Activated CD4-positive, alpha-beta T cell treated with anti-CD3 and anti-CD28 coated beads, Interleukin-2, amount 10 ng/mL, durations not matched to agents 24 days and 14 days (primary cell): ENCODE data around the gene TMEM40. TPM values are rescaled to one million over a fixed set of nuclear protein-coding genes. Genes with fewer than 3 reads are reported as not detected.
"Not testable (repeated sequence)": the region's sequence is repeated elsewhere in the genome, so short reads cannot be mapped to it uniquely, and the experiment has no call there.

Experiments used
- DNase-seq: peaks from one replicate; pipeline ENCODE4 v3.0.0; 2022
- H3K27ac Mint-ChIP-seq: one replicate; pipeline ENCODE4 v1.8.0; 2022; ENCODE audit warnings: mild to moderate bottlenecking, mixed read lengths
- H3K27me3 Mint-ChIP-seq: one replicate; pipeline ENCODE4 v1.8.0; 2022; ENCODE audit warnings: mixed read lengths
- H3K36me3 Mint-ChIP-seq: one replicate; pipeline ENCODE4 v1.8.0; 2022; ENCODE audit warnings: low read depth, mild to moderate bottlenecking, mixed read lengths
- H3K4me1 Mint-ChIP-seq: one replicate; pipeline ENCODE4 v1.8.0; 2021; ENCODE audit warnings: mixed read lengths
- H3K4me3 Mint-ChIP-seq: one replicate; pipeline ENCODE4 v1.8.0; 2022; ENCODE audit warnings: mild to moderate bottlenecking, moderate library complexity, mixed read lengths
- H3K9me3 Mint-ChIP-seq: one replicate; pipeline ENCODE4 v1.8.0; 2021; ENCODE audit warnings: mixed read lengths
- intact Hi-C: fragments of 100-400 bp; cut with micrococcal nuclease; formaldehyde crosslinking; loops from one replicate; pipeline ENCODE4 v1.15.1; 2023
- total RNA-seq: library from RNA; stranded (reverse); gene quantifications from 2 replicates; pipeline ENCODE4 v1.2.3, GENCODE V29; 2022

Gene TMEM40
- total RNA-seq, 1 donor from 2014 or later = not detected

GRCh38 chr3:12729051-12729651 lies 29.9 kb downstream of the TMEM40 start:
- peaks cover 6% of the 10 kb centered on the region for H3K27me3 Mint-ChIP-seq

GRCh38 chr3:12727937-12728336 lies 31.1 kb downstream of the TMEM40 start:
- no peaks in the 10 kb centered on the region for H3K4me1 Mint-ChIP-seq
- H3K27ac Mint-ChIP-seq = no peak overlapping the region
- intact Hi-C loops = no loop called here
- H3K36me3 Mint-ChIP-seq = no peaks in the 10 kb centered on the region
- peaks cover 6% of the 10 kb centered on the region for H3K27me3 Mint-ChIP-seq
- no peak overlapping the region for H3K4me3 Mint-ChIP-seq
- DNase-seq = no peak
- H3K9me3 Mint-ChIP-seq = no peaks in the 10 kb centered on the region

More at GRCh38 chr3:12729051-12729651, 29.9 kb downstream of the TMEM40 start:
- Mint-ChIP-seq H3K4me1 (no peaks in the 10 kb centered on the region), H3K4me3 (no peak overlapping the region), H3K27ac (no peak overlapping the region), H3K9me3 (no peaks in the 10 kb centered on the region), H3K36me3 (no peaks in the 10 kb centered on the region)
- intact Hi-C loops = no loop called here
- no peak for DNase-seq

GRCh38 chr3:12727481-12727880 lies 31.6 kb downstream of the TMEM40 start:
- H3K4me3 Mint-ChIP-seq = no peak overlapping the region
- H3K9me3 Mint-ChIP-seq = no peaks in the 10 kb centered on the region
- no peaks in the 10 kb centered on the region for H3K4me1 Mint-ChIP-seq
- no peaks in the 10 kb centered on the region for H3K36me3 Mint-ChIP-seq
- no peak for DNase-seq
- intact Hi-C loops = no loop called here
- no peak overlapping the region for H3K27ac Mint-ChIP-seq
- peaks cover 6% of the 10 kb centered on the region for H3K27me3 Mint-ChIP-seq

GRCh38 chr3:12725436-12725835 lies 33.6 kb downstream of the TMEM40 start:
- intact Hi-C loops = no loop called here
- DNase-seq = no peak
- Mint-ChIP-seq H3K36me3 (no peaks in the 10 kb centered on the region), H3K4me3 (no peak overlapping the region), H3K9me3 (no peaks in the 10 kb centered on the region), H3K27me3 (peaks cover 6% of the 10 kb centered on the region), H3K27ac (no peak overlapping the region), H3K4me1 (no peaks in the 10 kb centered on the region)

GRCh38 chr3:12724794-12725193 lies 34.3 kb downstream of the TMEM40 start:
- intact Hi-C loops = loop anchor here (5.0 kb wide), 1 partner anchor 587 kb away; no protein-coding TSS in a partner anchor
- H3K4me1 Mint-ChIP-seq = peaks cover 4% of the 10 kb centered on the region
- no peaks in the 10 kb centered on the region for H3K36me3 Mint-ChIP-seq
- H3K9me3 Mint-ChIP-seq = no peaks in the 10 kb centered on the region
- no peak overlapping the region for H3K27ac Mint-ChIP-seq
- peaks cover 4% of the 10 kb centered on the region for H3K27me3 Mint-ChIP-seq
- no peak overlapping the region for H3K4me3 Mint-ChIP-seq
- DNase-seq = no peak

- not testable (repeated sequence) for H3K27ac Mint-ChIP-seq, H3K9me3 Mint-ChIP-seq, H3K4me3 Mint-ChIP-seq, DNase-seq, H3K27me3 Mint-ChIP-seq, H3K36me3 Mint-ChIP-seq, H3K4me1 Mint-ChIP-seq
- intact Hi-C loops = loop anchor here (5.0 kb wide), 1 partner anchor 586 kb away; no protein-coding TSS in a partner anchor
Observed at GRCh38 chr3:12723362-12723761, 35.7 kb downstream of the TMEM40 start.

- Mint-ChIP-seq H3K9me3 (no peaks in the 10 kb centered on the region), H3K36me3 (no peaks in the 10 kb centered on the region), H3K4me1 (peaks cover 5% of the 10 kb centered on the region), H3K27ac (no peak overlapping the region), H3K4me3 (no peak overlapping the region), H3K27me3 (peaks cover 4% of the 10 kb centered on the region)
- intact Hi-C loops = loop anchor here (5.0 kb wide), 1 partner anchor 585 kb away; no protein-coding TSS in a partner anchor
- no peak for DNase-seq
Observed at GRCh38 chr3:12722226-12722625, 36.8 kb downstream of the TMEM40 start.

GRCh38 chr3:12719984-12720898 lies 38.8 kb downstream of the TMEM40 start:
- Mint-ChIP-seq H3K4me1 (peaks cover 5% of the 10 kb centered on the region), H3K27ac (no peak overlapping the region), H3K27me3 (no peaks in the 10 kb centered on the region), H3K9me3 (no peaks in the 10 kb centered on the region), H3K4me3 (peak overlapping the region; percentile 60), H3K36me3 (no peaks in the 10 kb centered on the region)
- intact Hi-C loops = loop anchor here (2.0 to 5.0 kb wide), 2 partner anchors 119 to 583 kb away; no protein-coding TSS in a partner anchor
- peak; percentile 92 for DNase-seq

GRCh38 chr3:12719541-12719940 lies 39.5 kb downstream of the TMEM40 start:
- H3K27ac Mint-ChIP-seq = no peak overlapping the region
- no peaks in the 10 kb centered on the region for H3K27me3 Mint-ChIP-seq
- intact Hi-C loops = no loop called here
- peak overlapping the region; percentile 60 for H3K4me3 Mint-ChIP-seq
- no peaks in the 10 kb centered on the region for H3K9me3 Mint-ChIP-seq
- H3K4me1 Mint-ChIP-seq = peaks cover 5% of the 10 kb centered on the region
- no peak for DNase-seq
- H3K36me3 Mint-ChIP-seq = no peaks in the 10 kb centered on the region

- no peaks in the 10 kb centered on the region for H3K9me3 Mint-ChIP-seq
- H3K27ac Mint-ChIP-seq = no peak overlapping the region
- no peaks in the 10 kb centered on the region for H3K36me3 Mint-ChIP-seq
- H3K4me1 Mint-ChIP-seq = peaks cover 5% of the 10 kb centered on the region
- intact Hi-C loops = no loop called here
- H3K4me3 Mint-ChIP-seq = no peak overlapping the region
- no peak for DNase-seq
- H3K27me3 Mint-ChIP-seq = no peaks in the 10 kb centered on the region
Observed at GRCh38 chr3:12716605-12717151, 42.4 kb downstream of the TMEM40 start.

GRCh38 chr3:12714278-12714677 lies 44.8 kb downstream of the TMEM40 start:
- DNase-seq = no peak
- no peaks in the 10 kb centered on the region for H3K4me1 Mint-ChIP-seq
- intact Hi-C loops = no loop called here
- peaks cover 3% of the 10 kb centered on the region for H3K27me3 Mint-ChIP-seq
- no peak overlapping the region for H3K27ac Mint-ChIP-seq
- no peaks in the 10 kb centered on the region for H3K9me3 Mint-ChIP-seq
- H3K4me3 Mint-ChIP-seq = no peak overlapping the region
- no peaks in the 10 kb centered on the region for H3K36me3 Mint-ChIP-seq

GRCh38 chr3:12710062-12710461 lies 49.0 kb downstream of the TMEM40 start:
- no peaks in the 10 kb centered on the region for H3K9me3 Mint-ChIP-seq
- peaks cover 7% of the 10 kb centered on the region for H3K27me3 Mint-ChIP-seq
- H3K36me3 Mint-ChIP-seq = no peaks in the 10 kb centered on the region
- no peaks in the 10 kb centered on the region for H3K4me1 Mint-ChIP-seq
- intact Hi-C loops = no loop called here
- DNase-seq = no peak
- H3K4me3 Mint-ChIP-seq = no peak overlapping the region
- H3K27ac Mint-ChIP-seq = no peak overlapping the region

- H3K4me1 Mint-ChIP-seq = no peaks in the 10 kb centered on the region
Observed at GRCh38 chr3:12709334-12709733, 49.7 kb downstream of the TMEM40 start.

More at GRCh38 chr3:12709334-12709733, 49.7 kb downstream of the TMEM40 start:
- H3K36me3 Mint-ChIP-seq = no peaks in the 10 kb centered on the region
- H3K27me3 Mint-ChIP-seq = peaks cover 7% of the 10 kb centered on the region
- no peak overlapping the region for H3K4me3 Mint-ChIP-seq
- no peaks in the 10 kb centered on the region for H3K9me3 Mint-ChIP-seq
- DNase-seq = no peak
- H3K27ac Mint-ChIP-seq = no peak overlapping the region
- intact Hi-C loops = loop anchor here (10.0 kb wide), 1 partner anchor 185 kb away; no protein-coding TSS in a partner anchor
